Epithelial cell of esophagus (primary cell): ENCODE data around the gene ITGAE.
"Not testable (repeated sequence)": the region's sequence is repeated elsewhere in the genome, so short reads cannot be mapped to it uniquely, and the experiment has no call there.

Experiments used
- DNase-seq: peaks from one replicate; pipeline ENCODE4 v3.0.0; 2010; ENCODE audit warnings: low read depth
- H3K4me3 ChIP-seq: 2 replicates; pipeline ENCODE4 v1.5.1; 2011; ENCODE audit warnings: mild to moderate bottlenecking, low read length, control low read depth
- CTCF ChIP-seq: IDR thresholded peaks from 2 replicates; pipeline ENCODE4 v1.5.1; 2011; ENCODE audit warnings: low read depth, mild to moderate bottlenecking, low read length, control low read depth, inconsistent platforms; ENCODE audit not compliant: insufficient read depth; ENCODE audit errors: missing control alignments

ITGAE gene

GRCh38 chr17:3845291-3845620 is 44.3 kb upstream of the ITGAE start:
- H3K4me3 ChIP-seq, result peak overlapping the region; percentile 79
- TF ChIP-seq CTCF, result no peak
- DNase-seq, result peak; percentile 48

GRCh38 chr17:3844556-3844955 is 43.6 kb upstream of the ITGAE start:
- not testable (repeated sequence) for H3K4me3 ChIP-seq, DNase-seq

GRCh38 chr17:3843935-3844516 is 43.0 kb upstream of the ITGAE start:
- peak; percentile 87 for TF ChIP-seq CTCF
- H3K4me3 ChIP-seq, result no peak overlapping the region
- peak; percentile 77 for DNase-seq

GRCh38 chr17:3838206-3838605 is 37.2 kb upstream of the ITGAE start:
- TF ChIP-seq CTCF, result no peak
- peak; percentile 14 for DNase-seq

GRCh38 chr17:3836551-3836950 is 35.6 kb upstream of the ITGAE start:
- no peak overlapping the region for H3K4me3 ChIP-seq
- TF ChIP-seq CTCF, result no peak

More at GRCh38 chr17:3838206-3838605, 37.2 kb upstream of the ITGAE start:
- no peak overlapping the region for H3K4me3 ChIP-seq

GRCh38 chr17:3835410-3836229 is 34.6 kb upstream of the ITGAE start:
- no peak for DNase-seq
- no peak overlapping the region for H3K4me3 ChIP-seq
- no peak for TF ChIP-seq CTCF

More at GRCh38 chr17:3836551-3836950, 35.6 kb upstream of the ITGAE start:
- no peak for DNase-seq

- DNase-seq, result no peak
- TF ChIP-seq CTCF, result no peak
These were observed 33.8 kb upstream of the ITGAE start for GRCh38 chr17:3834811-3835210.

More at GRCh38 chr17:3834811-3835210, 33.8 kb upstream of the ITGAE start:
- H3K4me3 ChIP-seq, result no peak overlapping the region
